ENCODE measurements around the gene SPDEF. TPM values are rescaled to one million over a fixed set of nuclear protein-coding genes. Genes with fewer than 3 reads are reported as not detected.

Gene SPDEF
- total RNA-seq, 1 donor from 2014 or later = 0.12 TPM

- Mint-ChIP-seq H3K27me3 (ENCODE audit: low read depth) (no peaks in the 10 kb centered on the region), H3K9me3 (no peaks in the 10 kb centered on the region), H3K4me1 (no peaks in the 10 kb centered on the region), H3K36me3 (ENCODE audit: low read depth) (no peaks in the 10 kb centered on the region), H3K4me3 (no peak overlapping the region), H3K27ac (ENCODE audit: unreplicated experiment) (no peak overlapping the region)
- no peak for TF ChIP-seq CTCF (conservative IDR thresholded peaks at IDR 0.05)
- DNase-seq (ENCODE audit: low read depth, low spot score) = no peak
These were observed 20.9 kb downstream of the SPDEF start for GRCh38 chr6:34535199-34535598.

GRCh38 chr6:34534656-34535055 lies 21.5 kb downstream of the SPDEF start:
- no peaks in the 10 kb centered on the region for H3K27me3 Mint-ChIP-seq (ENCODE audit: low read depth)
- TF ChIP-seq CTCF (conservative IDR thresholded peaks at IDR 0.05) = no peak
- no peak overlapping the region for H3K27ac Mint-ChIP-seq (ENCODE audit: unreplicated experiment)
- DNase-seq (ENCODE audit: low read depth, low spot score) = no peak
- H3K4me3 Mint-ChIP-seq = no peak overlapping the region
- no peaks in the 10 kb centered on the region for H3K4me1 Mint-ChIP-seq
- no peaks in the 10 kb centered on the region for H3K36me3 Mint-ChIP-seq (ENCODE audit: low read depth)
- H3K9me3 Mint-ChIP-seq = no peaks in the 10 kb centered on the region

- no peaks in the 10 kb centered on the region for H3K9me3 Mint-ChIP-seq
- no peaks in the 10 kb centered on the region for H3K4me1 Mint-ChIP-seq
- no peak overlapping the region for H3K27ac Mint-ChIP-seq (ENCODE audit: unreplicated experiment)
- H3K36me3 Mint-ChIP-seq (ENCODE audit: low read depth) = no peaks in the 10 kb centered on the region
- TF ChIP-seq CTCF (conservative IDR thresholded peaks at IDR 0.05) = no peak
- no peaks in the 10 kb centered on the region for H3K27me3 Mint-ChIP-seq (ENCODE audit: low read depth)
- DNase-seq (ENCODE audit: low read depth, low spot score) = no peak
- no peak overlapping the region for H3K4me3 Mint-ChIP-seq
These were observed 22.0 kb downstream of the SPDEF start for GRCh38 chr6:34534146-34534545.

GRCh38 chr6:34532230-34532629 lies 23.9 kb downstream of the SPDEF start:
- H3K36me3 Mint-ChIP-seq (ENCODE audit: low read depth) = no peaks in the 10 kb centered on the region
- no peak for TF ChIP-seq CTCF (conservative IDR thresholded peaks at IDR 0.05)
- no peak overlapping the region for H3K27ac Mint-ChIP-seq (ENCODE audit: unreplicated experiment)
- no peaks in the 10 kb centered on the region for H3K9me3 Mint-ChIP-seq
- no peaks in the 10 kb centered on the region for H3K27me3 Mint-ChIP-seq (ENCODE audit: low read depth)
- peaks cover 6% of the 10 kb centered on the region for H3K4me1 Mint-ChIP-seq
- no peak overlapping the region for H3K4me3 Mint-ChIP-seq
- DNase-seq (ENCODE audit: low read depth, low spot score) = no peak

GRCh38 chr6:34531580-34532201 lies 24.4 kb downstream of the SPDEF start:
- Mint-ChIP-seq H3K27ac (ENCODE audit: unreplicated experiment) (no peak overlapping the region), H3K4me3 (no peak overlapping the region), H3K27me3 (ENCODE audit: low read depth) (no peaks in the 10 kb centered on the region), H3K4me1 (peaks cover 7% of the 10 kb centered on the region), H3K36me3 (ENCODE audit: low read depth) (no peaks in the 10 kb centered on the region), H3K9me3 (no peaks in the 10 kb centered on the region)
- DNase-seq (ENCODE audit: low read depth, low spot score) = no peak
- TF ChIP-seq CTCF (conservative IDR thresholded peaks at IDR 0.05) = no peak
